Frontal cortex (tissue), 4 donors: ENCODE results near the gene ENHO. TPM values are rescaled to one million over a fixed set of nuclear protein-coding genes. Genes with fewer than 3 reads are reported as not detected.

ENCODE experiments used
- DNase-seq, 2 donors: peaks; one replicate each; pipeline ENCODE4 v3.0.0; 2012; ENCODE audit warnings: low spot score in 2 of 2
- FAIRE-seq: peaks from 2 replicates; lab custom pipeline; 2012; peaks lifted over from hg19 to GRCh38; lab: Jason Lieb, UNC
- total RNA-seq: library from RNA; depleted of rRNA; stranded (reverse); fragments of >200 nt; gene quantifications from one replicate; pipeline ENCODE4 v1.2.3, GENCODE V29; 2014
- donor health status: control.
- donor health status: control.
- donor health status: control.

Gene ENHO
- total RNA-seq, 1 donor from 2014 or later = 53.4 TPM

GRCh38 chr9:34510497-34511468 is 12.0 kb downstream of the ENHO start:
- DNase-seq (no peak), FAIRE-seq (no peak)

GRCh38 chr9:34508951-34509350 is 13.8 kb downstream of the ENHO start:
- DNase-seq = no peak
- FAIRE-seq = no peak

- FAIRE-seq (no peak), DNase-seq (no peak)
Measured at GRCh38 chr9:34508463-34508862, 14.3 kb downstream of the ENHO start.

GRCh38 chr9:34507966-34508365 is 14.8 kb downstream of the ENHO start:
- FAIRE-seq = no peak
- DNase-seq = no peak

GRCh38 chr9:34507556-34507955 is 15.2 kb downstream of the ENHO start:
- no peak for FAIRE-seq
- no peak for DNase-seq

- DNase-seq (no peak), FAIRE-seq (no peak)
Measured at GRCh38 chr9:34506623-34507022, 16.2 kb downstream of the ENHO start.

- FAIRE-seq = no peak
Measured at GRCh38 chr9:34505370-34506120, 17.2 kb downstream of the ENHO start.

GRCh38 chr9:34503406-34503805 is 19.4 kb downstream of the ENHO start:
- FAIRE-seq (no peak), DNase-seq (no peak)

More at GRCh38 chr9:34505370-34506120, 17.2 kb downstream of the ENHO start:
- no peak for DNase-seq

- DNase-seq (no peak), FAIRE-seq (no peak)
Measured at GRCh38 chr9:34502891-34503290, 19.9 kb downstream of the ENHO start.

- no peak for FAIRE-seq
- no peak for DNase-seq
Measured at GRCh38 chr9:34502471-34502870, 20.3 kb downstream of the ENHO start.

- FAIRE-seq (peak; percentile 97), DNase-seq (peak; percentile 78 to 80)
Measured at GRCh38 chr9:34501889-34502425, 20.8 kb downstream of the ENHO start.

GRCh38 chr9:34501372-34501771 is 21.4 kb downstream of the ENHO start:
- FAIRE-seq (no peak), DNase-seq (no peak)

- FAIRE-seq = no peak
Measured at GRCh38 chr9:34500623-34501267, 22.0 kb downstream of the ENHO start.

GRCh38 chr9:34499076-34499475 is 23.7 kb downstream of the ENHO start:
- DNase-seq = no peak
- no peak for FAIRE-seq

More at GRCh38 chr9:34500623-34501267, 22.0 kb downstream of the ENHO start:
- DNase-seq = peak in 1 of 2 donors; percentile 68

- DNase-seq = no peak
- FAIRE-seq = no peak
Measured at GRCh38 chr9:34498553-34498952, 24.2 kb downstream of the ENHO start.

GRCh38 chr9:34496149-34496712 is 26.6 kb downstream of the ENHO start:
- FAIRE-seq (no peak), DNase-seq (no peak)

GRCh38 chr9:34493972-34494535 is 28.7 kb downstream of the ENHO start:
- FAIRE-seq = no peak
- DNase-seq = no peak

- FAIRE-seq = no peak
- DNase-seq = no peak
Measured at GRCh38 chr9:34492051-34492450, 30.7 kb downstream of the ENHO start.

- FAIRE-seq = no peak
- DNase-seq = no peak
Measured at GRCh38 chr9:34491596-34491995, 31.2 kb downstream of the ENHO start.
